SW 1271 (cell line): ENCODE results near the gene FBXO45.
A peak's percentile ranks its signal among the peaks of the same experiment; 100 is the strongest.
"Not testable (repeated sequence)": the region's sequence is repeated elsewhere in the genome, so short reads cannot be mapped to it uniquely, and the experiment has no call there.

Experiments
- DNase-seq, 2 experiments: peaks; one replicate each; lab custom pipeline; 2025; lab: John Stamatoyannopoulos, UW

The FBXO45 gene, protein sequence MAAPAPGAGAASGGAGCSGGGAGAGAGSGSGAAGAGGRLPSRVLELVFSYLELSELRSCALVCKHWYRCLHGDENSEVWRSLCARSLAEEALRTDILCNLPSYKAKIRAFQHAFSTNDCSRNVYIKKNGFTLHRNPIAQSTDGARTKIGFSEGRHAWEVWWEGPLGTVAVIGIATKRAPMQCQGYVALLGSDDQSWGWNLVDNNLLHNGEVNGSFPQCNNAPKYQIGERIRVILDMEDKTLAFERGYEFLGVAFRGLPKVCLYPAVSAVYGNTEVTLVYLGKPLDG

DNA sequence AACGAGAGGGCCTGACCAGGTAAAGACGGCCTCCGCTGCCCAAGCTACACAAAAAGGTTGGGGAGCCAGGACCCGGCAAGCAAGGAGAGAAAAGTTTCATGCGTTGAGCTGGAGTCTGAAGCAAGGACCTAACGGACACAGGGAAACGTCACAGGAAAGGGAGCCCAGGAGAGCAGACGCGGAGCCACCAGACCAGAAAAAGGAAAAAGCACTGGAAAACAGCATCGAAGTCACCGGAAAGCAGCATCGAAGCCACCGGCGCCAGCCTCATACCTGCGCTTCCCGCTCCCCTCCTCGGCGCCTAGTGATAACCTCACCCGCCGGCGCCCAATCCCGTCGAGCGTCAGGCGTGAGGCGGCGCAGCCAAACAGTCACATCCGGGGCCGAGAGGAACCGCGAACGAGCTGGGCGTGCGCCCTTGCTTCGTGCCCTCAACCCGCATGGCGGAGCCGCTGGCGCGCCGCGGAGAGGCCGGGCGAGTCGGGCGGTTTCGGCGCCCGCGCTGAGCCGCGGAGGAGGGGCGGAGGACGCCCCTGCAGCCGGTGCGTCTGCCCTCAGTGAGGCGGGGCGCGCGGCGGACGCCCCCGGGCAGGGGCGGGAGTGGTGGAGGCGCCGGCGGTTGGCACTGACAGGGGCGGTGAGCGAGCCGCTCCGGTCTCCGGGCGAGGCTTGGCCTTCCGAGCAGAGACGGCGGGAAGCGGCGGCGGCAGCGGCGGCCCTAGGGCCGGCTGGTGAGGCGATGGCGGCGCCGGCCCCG, at the start of gene FBXO45, which contains the start of gene WDR53:
Gene FBXO45, plus strand, starts transcription at position 415 of the 757 bp plus-strand sequence. Its CDS starts 325 bp downstream, at position 740.
Gene WDR53, minus strand, starts transcription at position 309 of the 757 bp plus-strand sequence. CDS start 7,079 bp downstream, outside the sequence.
- peak; percentile 81 to 90 for DNase-seq

DNA sequence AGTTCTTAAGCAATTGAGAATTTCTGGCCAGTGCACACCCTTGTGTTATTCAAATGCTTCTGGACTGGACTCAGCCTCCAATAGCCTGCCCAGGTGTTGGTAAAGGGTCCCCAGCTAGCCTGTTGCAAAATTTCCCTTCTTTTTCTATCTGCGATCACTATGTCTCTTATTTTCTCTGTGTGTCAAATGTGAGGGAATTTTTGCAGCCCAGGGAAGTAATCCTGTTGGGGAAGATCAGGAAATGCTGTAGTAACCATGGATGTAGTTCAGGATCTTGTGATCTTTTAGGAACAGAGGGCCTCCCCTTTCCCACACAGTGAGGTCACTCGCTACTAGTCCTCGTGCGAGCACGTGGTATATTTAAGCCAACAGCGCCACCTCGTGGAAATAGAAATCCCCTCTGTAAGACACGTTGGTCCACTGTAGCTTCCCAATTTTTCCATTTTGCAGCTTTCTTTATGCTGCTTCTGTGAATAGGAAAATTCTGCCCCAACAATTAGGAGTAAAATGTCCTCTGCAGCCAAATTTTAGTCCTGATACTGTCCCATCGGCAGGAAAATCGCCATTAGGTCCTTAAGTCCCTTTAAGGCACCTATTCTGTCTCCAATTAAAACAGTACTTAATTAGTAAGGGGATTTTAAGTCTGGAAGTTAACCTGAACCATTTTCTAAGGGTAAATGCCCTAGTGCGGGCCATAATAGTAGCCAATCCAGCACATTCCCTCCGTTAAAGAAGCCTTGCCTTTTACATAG, 49.3 kb upstream of the FBXO45 start:
- peak in 1 of 2 experiments; percentile 25 for DNase-seq

DNA sequence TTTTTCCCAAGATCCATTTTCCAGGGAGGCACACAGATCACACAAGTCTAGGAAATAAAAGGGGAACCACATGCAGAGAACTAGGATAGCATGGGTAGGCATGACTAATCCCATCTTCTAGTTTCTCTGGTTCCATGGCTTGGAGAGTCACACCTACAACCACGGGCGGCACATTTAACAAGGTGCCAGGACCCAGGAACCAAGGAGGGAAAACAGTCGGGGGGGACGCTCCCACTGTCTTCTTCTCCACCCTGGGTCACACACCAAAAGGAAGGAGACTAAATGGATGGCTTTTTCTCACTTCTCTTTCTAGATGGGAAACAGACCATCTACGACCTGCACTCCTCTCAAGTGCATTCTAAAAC, 48.8 kb upstream of the FBXO45 start:
- no peak for DNase-seq

DNA sequence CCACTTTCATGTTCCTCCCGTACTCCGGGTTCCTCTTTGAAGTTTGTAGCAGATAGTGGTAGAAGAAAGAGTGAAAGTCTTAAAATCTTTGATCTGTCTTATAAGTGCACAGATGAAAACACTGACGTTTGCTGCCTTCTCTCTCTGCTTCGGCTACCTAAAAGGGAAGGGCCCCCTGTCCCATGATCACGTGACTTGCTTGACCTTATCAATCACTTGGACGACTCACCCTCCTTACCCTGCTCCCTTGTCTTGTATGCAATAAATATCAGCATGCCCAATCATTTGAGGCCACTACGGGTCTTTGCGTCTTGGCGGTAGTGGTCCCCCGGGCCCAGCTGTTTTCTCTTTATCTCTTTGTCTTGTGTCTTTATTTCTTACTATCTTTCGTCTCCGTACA, 47.2 kb upstream of the FBXO45 start:
- not testable (repeated sequence) for DNase-seq

DNA sequence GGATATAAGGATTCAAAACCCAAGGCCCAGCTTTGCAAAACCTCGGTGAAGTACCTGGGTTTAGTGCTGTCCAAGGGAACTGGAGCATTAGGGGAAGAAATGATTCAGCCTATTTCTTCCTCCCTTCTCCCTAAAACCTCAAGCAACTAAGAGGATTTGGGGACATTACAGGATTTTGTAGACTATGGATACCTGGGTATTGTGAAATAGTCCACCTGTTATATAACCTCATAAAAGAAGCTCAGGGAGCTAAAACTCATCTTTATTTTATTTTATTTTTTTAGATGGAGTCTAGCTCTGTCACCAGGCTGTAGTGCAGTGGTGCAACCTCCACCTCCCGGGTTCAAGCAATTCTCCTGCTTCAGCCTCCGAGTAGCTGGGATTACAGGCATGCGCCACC, 44.6 kb upstream of the FBXO45 start:
- no peak for DNase-seq

DNA sequence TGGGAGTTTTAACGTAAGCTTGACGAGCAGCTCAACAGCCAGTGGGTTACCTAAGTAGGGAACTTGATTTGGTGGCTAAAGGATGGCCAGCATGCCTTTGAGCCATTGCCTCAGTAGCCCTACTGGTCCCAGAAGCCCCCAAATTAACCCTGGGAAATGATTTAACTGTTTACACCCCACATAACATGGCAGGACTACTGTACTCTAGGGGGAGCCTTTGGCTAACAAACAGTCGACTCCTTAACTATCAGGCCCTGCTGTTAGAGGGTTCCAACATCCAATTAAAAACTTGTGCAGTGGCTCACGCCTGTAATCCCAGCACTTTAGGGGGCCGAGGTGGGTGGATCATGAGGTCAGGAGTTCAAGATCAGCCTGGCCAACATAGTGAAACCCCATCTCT, 43.9 kb upstream of the FBXO45 start:
- DNase-seq: no peak

DNA sequence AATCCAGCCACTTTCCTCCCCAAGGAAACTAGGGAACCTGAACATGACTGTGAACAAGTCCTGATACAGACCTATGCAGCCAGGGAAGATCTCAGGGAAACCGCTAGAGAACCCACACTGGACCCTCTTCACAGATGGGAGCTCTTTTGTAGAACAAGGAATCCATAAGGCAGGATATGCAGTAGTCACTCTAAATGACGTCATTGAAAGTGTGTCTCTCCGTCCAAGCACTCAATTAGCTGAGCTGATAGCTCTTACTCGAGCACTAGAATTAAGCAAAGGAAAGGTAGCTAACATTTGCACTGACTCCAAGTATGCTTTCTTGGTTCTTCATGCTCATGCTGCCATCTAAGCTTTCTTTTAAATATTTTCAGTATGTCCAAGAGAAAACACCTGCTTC, 43.3 kb upstream of the FBXO45 start:
- no peak for DNase-seq

DNA sequence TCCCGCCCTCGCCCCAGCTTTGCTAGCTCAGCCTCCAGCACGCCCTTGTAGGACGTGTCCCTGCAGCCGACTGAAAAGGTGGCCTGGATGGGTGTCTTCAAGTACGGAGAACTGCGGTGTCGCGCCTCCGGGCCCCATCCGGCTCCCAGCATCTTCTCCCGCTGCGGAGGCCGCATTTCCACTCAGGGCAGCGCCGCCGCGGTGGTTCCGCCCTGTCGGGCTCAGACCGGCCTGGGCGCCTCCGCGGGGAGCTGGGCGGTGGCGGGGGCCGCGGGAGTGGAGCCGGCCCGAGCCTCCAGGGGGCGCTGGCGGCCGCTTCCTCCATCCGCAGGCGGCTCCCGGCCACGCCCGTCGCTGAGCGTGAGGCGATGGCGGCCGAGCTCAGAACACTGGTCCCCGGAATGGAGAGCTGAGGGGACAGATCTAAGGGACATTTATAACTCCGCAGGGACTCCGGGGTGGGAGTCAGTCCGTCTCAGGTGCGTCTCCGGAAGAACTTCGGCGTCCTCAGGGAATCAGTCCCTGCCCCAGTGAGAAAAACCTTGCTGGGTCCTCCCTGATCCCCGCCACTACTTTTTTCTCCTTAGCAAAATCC, 39.7 kb upstream of the FBXO45 start:
- DNase-seq: peak in 1 of 2 experiments; percentile 53

DNA sequence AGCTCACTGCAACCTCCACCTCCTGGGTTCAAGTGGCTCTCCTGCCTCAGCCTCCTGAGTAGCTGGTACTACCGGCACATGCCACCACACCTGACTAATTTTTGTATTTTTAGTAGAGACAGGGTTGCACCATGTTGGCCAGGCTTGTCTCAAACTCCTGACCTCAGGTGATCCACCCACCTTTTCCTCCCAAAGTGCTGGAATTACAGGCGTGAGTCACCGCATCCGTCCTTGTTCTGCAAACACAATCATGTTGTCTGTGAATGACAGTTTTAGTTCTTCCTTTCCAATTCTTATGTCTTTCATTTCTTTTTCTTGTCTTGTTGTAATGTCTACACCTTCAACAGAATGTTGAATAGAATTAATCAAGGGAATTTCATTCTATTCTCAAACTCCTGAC, 37.0 kb upstream of the FBXO45 start:
- no peak for DNase-seq

DNA sequence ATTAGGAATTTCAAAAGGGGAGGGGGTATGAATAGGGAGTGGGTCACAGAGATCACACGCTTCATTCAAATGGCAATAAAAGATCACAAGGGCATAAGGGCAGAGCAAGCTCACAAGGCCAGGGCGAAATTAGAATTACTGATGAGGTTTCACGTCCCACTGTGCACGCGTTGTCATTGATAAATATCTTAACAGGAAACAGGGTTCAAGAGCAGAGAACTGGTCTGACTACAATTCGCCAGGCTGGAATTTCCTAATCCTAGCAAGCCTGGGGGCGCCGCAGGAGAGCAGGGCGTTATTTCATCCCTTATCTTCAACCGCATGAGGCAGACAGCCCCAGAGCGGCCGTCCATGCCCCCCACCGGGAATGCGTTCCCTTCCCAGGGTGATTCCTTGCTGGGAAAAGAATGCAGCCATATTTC, 35.2 kb upstream of the FBXO45 start:
- DNase-seq: no peak

DNA sequence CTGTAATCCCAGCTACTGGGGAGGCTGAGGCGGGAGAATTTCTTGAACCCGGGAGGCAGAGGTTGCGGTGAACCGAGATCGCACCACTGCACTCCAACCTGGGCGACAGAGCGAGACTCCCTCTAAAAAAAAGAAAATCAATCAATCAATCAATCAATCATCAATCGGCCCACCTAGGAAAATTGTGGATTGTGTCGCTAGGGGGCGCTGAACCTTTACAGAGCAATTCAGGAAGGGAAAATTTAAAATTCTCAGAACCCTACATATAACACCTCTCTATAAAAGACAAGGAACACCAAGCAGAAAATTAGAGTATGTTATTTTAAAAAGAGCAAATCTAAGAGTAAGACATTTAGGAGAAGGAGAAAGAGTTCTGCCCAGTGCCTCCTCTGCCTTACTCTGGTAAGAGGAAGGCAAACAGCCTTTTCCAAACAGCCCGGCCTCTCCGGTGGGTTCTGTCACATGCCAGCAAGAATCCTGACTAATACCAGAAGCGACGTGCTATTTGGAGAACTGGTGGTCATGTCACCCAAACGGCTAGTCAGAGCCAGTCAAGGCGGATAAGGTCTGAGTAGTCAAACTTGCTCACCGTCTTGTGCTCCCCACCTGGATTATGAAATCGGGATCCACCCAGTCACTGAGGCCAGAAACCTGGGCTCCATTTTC, 31.0 kb upstream of the FBXO45 start:
- DNase-seq: peak in 1 of 2 experiments; percentile 9

DNA sequence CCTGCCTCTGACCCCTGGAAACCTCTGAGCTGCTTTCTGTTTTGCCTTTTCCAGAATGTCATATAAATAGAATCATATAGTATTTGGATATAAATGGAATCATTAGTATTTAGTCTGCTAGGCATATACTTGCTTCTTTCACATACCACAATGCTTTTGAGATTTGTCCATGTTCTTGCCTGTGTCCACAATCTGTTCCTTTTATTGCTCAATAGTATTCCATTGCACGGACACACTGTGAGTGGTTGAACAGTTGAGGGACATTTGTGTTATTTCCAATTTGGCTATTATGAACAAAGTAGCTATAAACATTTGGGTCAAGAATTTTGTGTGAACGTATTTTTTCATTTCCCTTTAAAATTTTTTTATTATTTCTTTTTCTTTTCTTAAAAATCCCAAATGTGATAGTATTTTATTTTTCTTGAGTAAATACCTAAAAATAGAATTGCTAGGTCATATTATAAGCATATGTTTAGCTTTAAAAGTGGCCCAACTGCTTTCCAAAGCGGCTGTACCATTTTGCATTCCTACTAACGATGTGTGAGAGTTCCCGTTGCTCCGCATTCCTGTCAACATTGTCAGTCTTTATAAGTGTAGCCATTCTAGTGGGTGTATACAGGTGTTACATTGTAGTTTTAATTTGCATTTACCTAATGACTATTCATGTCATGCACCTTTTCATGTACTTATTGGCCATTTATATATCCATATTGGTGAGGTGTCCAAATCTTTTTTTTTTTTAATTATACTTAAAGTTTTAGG, 26.6 kb upstream of the FBXO45 start:
- DNase-seq: no peak

DNA sequence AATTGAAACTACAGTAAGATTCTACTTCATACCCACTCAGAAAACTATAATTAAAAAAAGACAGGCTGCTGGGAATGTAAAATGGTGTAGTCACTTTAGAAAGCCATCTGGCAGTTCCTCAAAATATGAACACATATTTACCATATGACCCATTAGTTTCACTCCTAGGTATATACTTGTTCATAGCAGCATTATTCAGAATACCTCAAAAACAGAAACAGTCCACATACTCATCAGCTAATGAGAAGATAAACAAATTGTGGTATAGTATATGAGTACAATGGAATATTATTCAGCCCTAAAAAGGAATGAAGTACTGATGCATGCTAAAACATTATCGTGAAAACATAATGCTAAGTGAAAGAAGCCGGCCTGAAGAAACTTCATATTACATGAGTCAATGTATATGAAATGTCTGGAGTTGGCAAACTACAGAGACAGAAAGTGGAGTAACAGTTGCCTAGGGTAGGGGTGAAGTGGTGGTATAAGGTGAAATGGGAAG, 23.9 kb upstream of the FBXO45 start:
- DNase-seq: no peak

DNA sequence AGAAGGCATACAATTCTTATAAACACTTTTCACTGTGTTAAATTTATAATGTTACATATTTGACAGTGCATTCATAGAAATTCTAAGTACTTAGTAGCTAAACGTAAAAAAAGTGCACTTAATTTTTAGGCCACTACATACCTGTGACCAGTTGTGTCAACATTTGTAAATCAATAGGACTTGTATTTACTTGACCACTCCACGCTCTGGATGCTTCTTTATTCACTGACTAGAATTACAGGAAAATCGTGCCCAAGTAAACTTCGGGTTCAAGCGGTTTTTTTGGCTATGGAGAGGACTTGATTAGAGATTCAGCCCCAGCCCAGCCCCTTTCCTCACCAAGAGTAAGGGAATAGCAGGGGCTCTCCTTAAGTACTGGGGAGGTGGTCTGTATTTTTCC, 21.9 kb upstream of the FBXO45 start:
- DNase-seq: no peak

DNA sequence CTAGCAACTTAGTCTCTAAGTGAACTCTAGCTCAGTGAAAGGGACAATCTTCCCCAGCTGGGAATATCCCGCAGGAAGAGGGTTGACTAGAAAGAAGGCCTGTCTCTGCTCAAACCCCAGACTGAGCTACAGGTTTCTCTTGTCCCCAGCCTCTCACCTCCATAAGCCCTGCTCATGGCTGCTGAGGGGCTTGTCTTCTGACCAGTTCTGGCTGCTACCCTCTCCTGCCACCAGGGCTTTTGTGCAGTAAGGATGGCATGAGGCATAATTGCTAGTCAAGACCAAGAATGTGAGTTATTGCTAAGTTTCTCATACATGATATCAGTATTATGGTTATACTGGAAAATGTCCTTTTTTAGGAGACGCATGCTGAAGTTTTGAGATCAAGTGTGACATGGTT, 21.4 kb upstream of the FBXO45 start:
- DNase-seq: no peak

DNA sequence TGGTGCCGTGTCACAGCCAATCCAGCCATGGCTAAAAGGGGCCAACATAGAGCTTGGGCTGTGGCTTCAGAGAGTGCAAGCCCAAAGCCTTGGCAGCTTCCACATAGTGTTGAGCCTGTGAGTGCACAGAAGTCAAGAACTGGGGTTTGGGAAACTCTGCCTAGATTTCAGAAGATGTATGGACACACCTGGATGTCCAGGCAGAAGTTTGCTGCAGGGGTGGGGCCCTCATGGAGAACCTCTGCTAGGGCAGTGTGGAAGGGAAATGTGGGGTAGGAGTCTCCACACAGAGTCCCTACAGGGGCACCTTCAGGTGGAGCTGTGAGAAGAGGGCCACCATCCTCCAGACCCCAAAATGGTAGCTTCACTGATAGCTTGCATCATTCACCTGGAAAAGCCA, 19.1 kb upstream of the FBXO45 start:
- not testable (repeated sequence) for DNase-seq

DNA sequence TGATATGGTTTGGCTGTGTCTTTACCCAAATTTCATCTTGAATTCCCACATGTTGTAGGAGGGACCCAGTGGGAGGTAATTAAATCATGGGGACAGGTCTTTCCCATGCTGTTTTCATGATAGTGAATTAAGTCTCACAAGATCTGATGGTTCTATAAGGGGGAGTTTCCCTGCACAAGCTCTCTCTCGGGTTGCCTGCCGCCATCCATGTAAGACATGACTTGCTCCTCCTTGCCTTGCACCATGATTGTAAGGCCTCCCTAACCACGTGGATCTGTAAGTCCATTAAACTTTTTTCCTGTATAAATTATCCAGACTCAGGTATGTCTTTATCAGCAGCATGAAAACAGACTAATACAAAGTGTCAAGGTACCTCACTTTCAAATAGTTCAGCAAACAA, 18.3 kb upstream of the FBXO45 start:
- not testable (repeated sequence) for DNase-seq

DNA sequence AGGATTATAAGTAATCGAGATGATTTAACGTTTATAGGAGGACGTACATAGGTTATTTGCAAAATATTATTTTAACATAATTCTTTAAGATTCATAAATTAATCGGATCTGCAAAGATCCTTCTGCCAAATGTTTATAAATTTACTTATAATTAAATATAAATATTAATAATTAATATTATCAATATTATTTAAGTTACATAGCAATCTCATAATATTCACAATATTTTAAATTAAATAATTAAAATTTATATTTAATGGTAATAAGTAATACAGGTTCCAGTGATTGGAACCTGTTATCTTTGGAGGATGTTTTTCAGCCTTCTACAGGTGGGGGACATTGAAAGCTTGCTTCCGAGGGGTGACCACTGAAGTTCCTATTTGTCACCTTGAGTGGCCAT, 16.2 kb upstream of the FBXO45 start:
- no peak for DNase-seq

DNA sequence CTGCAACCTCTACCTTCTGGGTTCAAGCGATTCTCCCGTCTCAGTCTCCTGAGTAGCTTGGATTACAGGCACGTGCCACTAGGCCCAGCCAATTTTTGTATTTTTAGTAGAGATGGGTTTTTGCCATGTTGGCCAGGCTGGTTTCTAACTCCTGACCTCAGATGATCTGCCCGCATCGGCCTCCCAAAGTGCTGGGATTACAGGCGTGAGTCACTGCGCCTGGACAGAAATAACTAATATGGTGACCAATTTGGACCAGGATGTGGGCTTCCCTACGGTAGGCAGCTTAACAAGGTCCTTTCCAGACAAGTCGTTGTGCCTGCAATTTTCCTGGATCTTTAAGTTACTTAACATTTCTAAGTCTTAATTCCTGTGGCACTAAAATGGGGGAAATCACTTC, 14.9 kb upstream of the FBXO45 start:
- DNase-seq: no peak

DNA sequence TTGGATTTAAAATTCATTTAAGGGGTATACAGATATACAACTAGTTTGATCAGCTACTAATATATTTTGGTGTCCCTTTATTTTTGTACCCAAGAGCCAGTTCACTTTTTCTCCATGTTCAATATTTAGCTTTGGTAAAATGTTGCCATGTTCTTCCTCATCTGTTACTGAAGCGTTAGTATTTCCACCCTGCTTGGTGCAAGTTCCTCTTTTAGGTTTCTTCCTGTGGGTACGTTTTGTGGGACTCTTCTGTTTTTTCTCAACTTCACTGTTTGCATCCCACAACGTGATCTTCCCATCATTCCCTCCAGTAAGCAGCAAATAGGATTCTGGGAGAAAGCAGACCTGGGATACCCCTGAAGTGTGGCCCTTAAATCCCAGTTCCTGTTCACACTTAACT, 14.3 kb upstream of the FBXO45 start:
- no peak for DNase-seq

DNA sequence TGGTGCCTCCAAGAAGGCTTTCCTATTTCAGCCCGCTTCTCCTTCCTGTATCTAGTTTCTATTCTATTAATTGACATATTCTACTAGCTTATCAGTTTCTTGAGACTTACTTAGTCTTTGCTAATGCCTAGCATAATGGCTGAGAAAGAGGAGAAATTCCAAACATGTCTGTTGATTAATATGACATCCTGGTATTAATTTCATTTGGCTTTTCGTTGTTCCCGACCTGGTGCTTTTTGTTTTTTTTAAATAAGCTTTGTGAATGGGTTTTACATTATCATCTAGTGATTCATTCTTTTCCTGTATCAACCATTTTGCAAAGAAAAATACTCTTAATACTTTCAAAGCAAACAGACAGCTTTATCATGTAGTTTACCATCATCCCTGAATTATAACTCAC, 13.2 kb upstream of the FBXO45 start:
- DNase-seq: no peak
